CD4-positive, alpha-beta T cell (primary cell): ENCODE results near the gene SOHLH2. TPM values are rescaled to one million over a fixed set of nuclear protein-coding genes. Genes with fewer than 3 reads are reported as not detected.

Experiments
- ATAC-seq: fragments of 200-7000 bp; cut with Tn5 transposase; one replicate; pipeline ENCODE4 v1.10.0; 2022; ENCODE audit warnings: mild to moderate bottlenecking; ENCODE audit not compliant: poor library complexity
- CTCF ChIA-PET: fragments of 350-600 bp; sonication (Branson Sonifier 250); formaldehyde crosslinking; loops from one replicate; lab custom pipeline; 2021; ENCODE audit warnings: antibody characterized with exemption, inconsistent platforms; lab: Charles Lee
- POLR2A ChIA-PET: fragments of 350-600 bp; sonication (Branson Sonifier 250); formaldehyde crosslinking; loops from one replicate; lab custom pipeline; 2021; ENCODE audit warnings: antibody characterized with exemption, inconsistent platforms; lab: Charles Lee
- DNase-seq, 14 experiments: peaks; one replicate each; pipeline ENCODE4 v3.0.0-alpha.2; 2013 to 2020; ENCODE audit warnings: mixed read lengths in 2 of 14
- H3K27ac ChIP-seq, 2 donors: one replicate each; pipeline versions ENCODE4 v1.5.1 to v1.7.0; 2013; ENCODE audit warnings: low read length in 2 of 2, low read depth in 1 of 2, mild to moderate bottlenecking in 1 of 2
- H3K27me3 ChIP-seq, 2 experiments: 1 replicate in 1 of 2; 2 replicates in 1 of 2; pipeline versions ENCODE4 v1.6.1 to v1.7.0; 2013; ENCODE audit warnings: low read length in 2 of 2, control low read depth in 1 of 2, mild to moderate bottlenecking in 1 of 2, moderate library complexity in 1 of 2; ENCODE audit not compliant: insufficient read depth in 2 of 2, control insufficient read depth in 1 of 2
- H3K36me3 ChIP-seq: one replicate; pipeline ENCODE4 v1.6.1; 2013; ENCODE audit warnings: low read length, control low read depth; ENCODE audit not compliant: insufficient read depth
- H3K4me1 ChIP-seq: one replicate; pipeline ENCODE4 v1.6.1; 2013; ENCODE audit warnings: low read length, control low read depth; ENCODE audit not compliant: insufficient read depth
- H3K4me3 ChIP-seq: one replicate; pipeline ENCODE4 v1.5.1; 2013; ENCODE audit warnings: mild to moderate bottlenecking, low read length, moderate library complexity
- H3K9me3 ChIP-seq, 2 experiments: 1 replicate in 1 of 2; 2 replicates in 1 of 2; pipeline versions ENCODE4 v1.6.1 to v1.7.0; 2013; ENCODE audit warnings: low read length in 2 of 2, mild to moderate bottlenecking in 2 of 2, control low read depth in 1 of 2, moderate library complexity in 1 of 2; ENCODE audit not compliant: control insufficient read depth in 1 of 2, insufficient read depth in 1 of 2
- H3K27ac Mint-ChIP-seq: one replicate; pipeline ENCODE4 v1.8.0; 2020; ENCODE audit warnings: mixed read lengths
- H3K27me3 Mint-ChIP-seq: one replicate; pipeline ENCODE4 v1.8.0; 2021; ENCODE audit warnings: mixed read lengths
- H3K36me3 Mint-ChIP-seq: one replicate; pipeline ENCODE4 v1.8.0; 2021; ENCODE audit warnings: low read depth, mixed read lengths
- H3K4me1 Mint-ChIP-seq: one replicate; pipeline ENCODE4 v1.8.0; 2021; ENCODE audit warnings: low read depth, mixed read lengths
- H3K4me3 Mint-ChIP-seq: one replicate; pipeline ENCODE4 v1.8.0; 2020; ENCODE audit warnings: mild to moderate bottlenecking, mixed read lengths
- H3K9me3 Mint-ChIP-seq: one replicate; pipeline ENCODE4 v1.8.0; 2020; ENCODE audit warnings: mixed read lengths
- CTCF ChIP-seq: fragments of 200-600 bp; IDR thresholded peaks from one replicate; pipeline ENCODE4 v1.8.0; 2022; ENCODE audit warnings: antibody characterized with exemption, mild to moderate bottlenecking
- intact Hi-C, 2 experiments: fragments of 100-400 bp; cut with DNase I in 1 of 2; cut with micrococcal nuclease in 1 of 2; formaldehyde crosslinking; loops; one replicate each; pipeline versions ENCODE4 v1.15.1 to v1.9.0; 2023 to 2025; cut with DNase I, micrococcal nuclease
- total RNA-seq, 174 experiments: library from RNA in 2 of 174; stranded (reverse) in 2 of 174; gene quantifications; one replicate each; pipeline ENCODE4 v1.2.3 and lab custom pipeline; 2021 to 2026

Gene SOHLH2
- total RNA-seq, 2 experiments from 2014 or later: not detected

- CTCF ChIA-PET: no interaction called here
- DNase-seq: no peak
- no peaks in the 10 kb centered on the region for H3K36me3 Mint-ChIP-seq
These were observed 48.3 kb downstream of the SOHLH2 start for GRCh38 chr13:36166046-36166445.

GRCh38 chr13:36163809-36164308 lies 50.5 kb downstream of the SOHLH2 start:
- Histone ChIP-seq H3K36me3 (no peaks in the 10 kb centered on the region), H3K27me3 (no peaks in the 10 kb centered on the region), H3K4me3 (no peak overlapping the region), H3K9me3 (no peaks in the 10 kb centered on the region), H3K4me1 (no peaks in the 10 kb centered on the region), H3K27ac (no peak overlapping the region)
- no peaks in the 10 kb centered on the region for H3K4me1 Mint-ChIP-seq
- H3K4me3 Mint-ChIP-seq: no peak overlapping the region
- ChIA-PET POLR2A (no interaction called here), CTCF (no interaction called here)
- TF ChIP-seq CTCF: no peak
- no peak for ATAC-seq
- H3K27ac Mint-ChIP-seq: no peak overlapping the region
- no peak for DNase-seq
- no peaks in the 10 kb centered on the region for H3K9me3 Mint-ChIP-seq
- H3K27me3 Mint-ChIP-seq: no peaks in the 10 kb centered on the region
- intact Hi-C loops: no loop called here
- H3K36me3 Mint-ChIP-seq: no peaks in the 10 kb centered on the region

More at GRCh38 chr13:36166046-36166445, 48.3 kb downstream of the SOHLH2 start:
- no peaks in the 10 kb centered on the region for H3K36me3 ChIP-seq
- Mint-ChIP-seq H3K4me1 (no peaks in the 10 kb centered on the region), H3K4me3 (no peak overlapping the region), H3K27ac (no peak overlapping the region), H3K27me3 (no peaks in the 10 kb centered on the region), H3K9me3 (no peaks in the 10 kb centered on the region)
- no peak for ATAC-seq
- H3K4me1 ChIP-seq: no peaks in the 10 kb centered on the region
- POLR2A ChIA-PET: no interaction called here
- TF ChIP-seq CTCF: no peak
- no peak overlapping the region for H3K4me3 ChIP-seq
- no peak overlapping the region for H3K27ac ChIP-seq
- intact Hi-C loops: no loop called here
- no peaks in the 10 kb centered on the region for H3K27me3 ChIP-seq
- no peaks in the 10 kb centered on the region for H3K9me3 ChIP-seq

- TF ChIP-seq CTCF: no peak
- H3K27me3 Mint-ChIP-seq: no peaks in the 10 kb centered on the region
- no peaks in the 10 kb centered on the region for H3K4me1 Mint-ChIP-seq
- CTCF ChIA-PET: no interaction called here
- Histone ChIP-seq H3K27ac (no peak overlapping the region), H3K4me3 (no peak overlapping the region), H3K4me1 (no peaks in the 10 kb centered on the region), H3K9me3 (no peaks in the 10 kb centered on the region), H3K27me3 (no peaks in the 10 kb centered on the region), H3K36me3 (no peaks in the 10 kb centered on the region)
- POLR2A ChIA-PET: no interaction called here
- H3K36me3 Mint-ChIP-seq: no peaks in the 10 kb centered on the region
- no peak overlapping the region for H3K4me3 Mint-ChIP-seq
- no peak overlapping the region for H3K27ac Mint-ChIP-seq
- intact Hi-C loops: no loop called here
- no peak for ATAC-seq
- DNase-seq: no peak
- no peaks in the 10 kb centered on the region for H3K9me3 Mint-ChIP-seq
These were observed 51.1 kb downstream of the SOHLH2 start for GRCh38 chr13:36163286-36163685.
